IMR-90 (cell line): Measurements from ENCODE around the gene CALHM3. TPM values are rescaled to one million over a fixed set of nuclear protein-coding genes. Genes with fewer than 3 reads are reported as not detected.

Source experiments
- ATAC-seq: fragments of 200-7000 bp; cut with Tn5 transposase; 2 replicates; pipeline ENCODE4 v1.9.1; 2020; ENCODE audit warnings: low read depth, mild to moderate bottlenecking, moderate library complexity
- BruUV-seq: library from RNA; stranded (reverse); fragments of 400-500 nt; replicated peaks from 2 replicates; lab custom pipeline; 2021; lab: Mats Ljungman, UMichigan
- CTCF ChIA-PET: fragments of 300-600 bp; formaldehyde crosslinking; extraction: SDS; loops from one replicate; lab custom pipeline; 2021; ENCODE audit warnings: antibody characterized with exemption; lab: Yijun Ruan, JAX
- POLR2A ChIA-PET: fragments of 300-600 bp; sonication (Branson Sonifier 250); formaldehyde crosslinking; loops from one replicate; lab custom pipeline; 2022; ENCODE audit warnings: antibody characterized with exemption; ENCODE audit not compliant: unreplicated experiment; lab: Charles Lee
- DNase-seq: peaks from one replicate; pipeline ENCODE4 v3.0.0; 2013
- H2AFZ ChIP-seq: replicated peaks from 2 replicates; pipeline ENCODE3; 2013; ENCODE audit warnings: low read length, mild to moderate bottlenecking; ENCODE audit not compliant: poor library complexity
- H2AK5ac ChIP-seq: 2 replicates; pipeline ENCODE4 v1.6.1; 2013; ENCODE audit warnings: low read depth, low read length, inconsistent platforms
- H2AK9ac ChIP-seq: replicated peaks from 2 replicates; pipeline ENCODE3; 2013; ENCODE audit warnings: mild to moderate bottlenecking, low read depth, low read length, moderate library complexity; ENCODE audit not compliant: poor library complexity
- H2BK120ac ChIP-seq: 2 replicates; pipeline ENCODE4 v1.6.1; 2013; ENCODE audit warnings: low read depth, low read length, inconsistent platforms
- H2BK15ac ChIP-seq: 3 replicates; pipeline ENCODE4 v1.6.1; 2013; ENCODE audit warnings: low read depth, low read length, inconsistent platforms
- H2BK20ac ChIP-seq: 2 replicates; pipeline ENCODE4 v1.6.1; 2013; ENCODE audit warnings: low read depth, mild to moderate bottlenecking, inconsistent platforms, low read length, moderate library complexity
- H2BK5ac ChIP-seq: 2 replicates; pipeline ENCODE4 v1.6.1; 2013; ENCODE audit warnings: mild to moderate bottlenecking, low read depth, low read length, inconsistent platforms; ENCODE audit not compliant: poor library complexity, severe bottlenecking
- H3K14ac ChIP-seq: replicated peaks from 2 replicates; pipeline ENCODE4 v1.6.1; 2013; ENCODE audit warnings: low read depth, low read length, inconsistent platforms
- H3K18ac ChIP-seq: 2 replicates; pipeline ENCODE4 v1.6.1; 2013; ENCODE audit warnings: low read depth, low read length, control low read depth
- H3K23ac ChIP-seq: 2 replicates; pipeline ENCODE4 v1.6.1; 2013; ENCODE audit warnings: low read depth, low read length, inconsistent platforms
- H3K27ac ChIP-seq: 2 replicates; pipeline ENCODE4 v1.5.1; 2013; ENCODE audit warnings: mild to moderate bottlenecking, control low read depth, low read length; ENCODE audit not compliant: insufficient read depth
- H3K27me3 ChIP-seq: 2 replicates; pipeline ENCODE4 v1.6.1; 2013; ENCODE audit warnings: low read length; ENCODE audit not compliant: control insufficient read depth, insufficient read depth
- H3K36me3 ChIP-seq: 2 replicates; pipeline ENCODE4 v1.6.1; 2013; ENCODE audit warnings: low read length, mixed read lengths; ENCODE audit not compliant: control insufficient read depth, insufficient read depth
- H3K4ac ChIP-seq: 2 replicates; pipeline ENCODE4 v1.6.1; 2013; ENCODE audit warnings: low read depth, low read length, inconsistent platforms
- H3K4me1 ChIP-seq: 2 replicates; pipeline ENCODE4 v1.6.1; 2013; ENCODE audit warnings: low read length, mixed read lengths; ENCODE audit not compliant: control insufficient read depth, insufficient read depth
- H3K4me2 ChIP-seq: 2 replicates; pipeline ENCODE4 v1.6.1; 2013; ENCODE audit warnings: low read depth, mild to moderate bottlenecking, control low read depth, low read length, moderate library complexity
- H3K4me3 ChIP-seq: 2 replicates; pipeline ENCODE4 v1.5.1; 2013; ENCODE audit warnings: low read depth, mild to moderate bottlenecking, control low read depth, low read length, moderate library complexity; ENCODE audit not compliant: insufficient read depth
- H3K56ac ChIP-seq: 2 replicates; pipeline ENCODE4 v1.6.1; 2013; ENCODE audit warnings: low read length, inconsistent platforms; ENCODE audit not compliant: insufficient read depth; ENCODE audit errors: extremely low read depth
- H3K79me1 ChIP-seq, 2 experiments: 2 replicates each; pipeline ENCODE4 v1.6.1; 2013; ENCODE audit warnings: low read length in 2 of 2, inconsistent platforms in 1 of 2, low read depth in 1 of 2
- H3K9ac ChIP-seq: 2 replicates; pipeline ENCODE4 v1.6.1; 2013; ENCODE audit warnings: low read depth, low read length, control low read depth
- H3K9me1 ChIP-seq: 2 replicates; pipeline ENCODE4 v1.6.1; 2013; ENCODE audit warnings: low read length, inconsistent platforms; ENCODE audit not compliant: insufficient read depth
- H3K9me3 ChIP-seq: 2 replicates; pipeline ENCODE4 v1.6.1; 2013; ENCODE audit warnings: low read length; ENCODE audit not compliant: control insufficient read depth, insufficient read depth
- H4K20me1 ChIP-seq: 2 replicates; pipeline ENCODE4 v1.6.1; 2013; ENCODE audit warnings: low read length, inconsistent platforms; ENCODE audit not compliant: insufficient read depth
- H4K5ac ChIP-seq: 2 replicates; pipeline ENCODE4 v1.6.1; 2013; ENCODE audit warnings: mild to moderate bottlenecking, low read depth, low read length, control low read depth
- H4K8ac ChIP-seq, 2 experiments: 2 replicates each; pipeline ENCODE4 v1.6.1; 2013; ENCODE audit warnings: low read depth in 2 of 2, low read length in 2 of 2, control low read depth in 1 of 2, inconsistent platforms in 1 of 2
- H4K91ac ChIP-seq: 2 replicates; pipeline ENCODE4 v1.6.1; 2013; ENCODE audit warnings: low read depth, low read length, inconsistent platforms; ENCODE audit not compliant: insufficient read depth
- CEBPB ChIP-seq: IDR thresholded peaks from 2 replicates; pipeline ENCODE4 v1.6.1; 2012; ENCODE audit warnings: low read depth, low read length, improper control_type of control experiment
- CHD1 ChIP-seq: IDR thresholded peaks from 2 replicates; pipeline ENCODE4 v1.6.1; 2012; ENCODE audit warnings: low read depth, low read length, improper control_type of control experiment
- FOS ChIP-seq: fragments of 150-350 bp; IDR thresholded peaks from 2 replicates; pipeline ENCODE4 v1.6.1; 2016; ENCODE audit warnings: low read depth, low read length
- MAFK ChIP-seq: IDR thresholded peaks from 2 replicates; pipeline ENCODE4 v1.6.1; 2012; ENCODE audit warnings: low read depth, low read length, improper control_type of control experiment
- MAZ ChIP-seq: IDR thresholded peaks from 2 replicates; pipeline ENCODE4 v1.6.1; 2012; ENCODE audit warnings: low read depth, mild to moderate bottlenecking, low read length, improper control_type of control experiment, moderate library complexity, borderline replicate concordance
- NFE2L2 ChIP-seq: fragments of 150-350 bp; IDR thresholded peaks from 2 replicates; pipeline ENCODE4 v1.6.1; 2016; ENCODE audit warnings: low read depth, mild to moderate bottlenecking, low read length
- POLR2A ChIP-seq: IDR thresholded peaks from 2 replicates; pipeline ENCODE4 v1.6.1; 2012; ENCODE audit warnings: mild to moderate bottlenecking, low read depth, low read length
- RAD21 ChIP-seq: IDR thresholded peaks from 2 replicates; pipeline ENCODE4 v1.6.1; 2012; ENCODE audit warnings: low read length, improper control_type of control experiment
- RCOR1 ChIP-seq: IDR thresholded peaks from 2 replicates; pipeline ENCODE4 v1.6.1; 2012; ENCODE audit warnings: mild to moderate bottlenecking, low read length, improper control_type of control experiment; ENCODE audit not compliant: insufficient replicate concordance
- WGBS, 2 experiments: methylation state at CpG; one replicate each; pipeline versions ENCODE4 v1.1.5 to v1.1.7; 2013; ENCODE audit warnings: missing lambda C conversion rate in 2 of 2; ENCODE audit not compliant: insufficient read length in 1 of 2; ENCODE audit errors: extremely low coverage in 2 of 2; 5-methylcytosine and 5-hydroxymethylcytosine counted together
- dilution Hi-C: fragments of 300-500 bp; cut with HindIII; formaldehyde crosslinking; loops from one replicate; pipeline ENCODE4 v1.14.3; 2018; ENCODE audit warnings: low sequenced_read_pairs; ENCODE audit not compliant: unreplicated experiment
- in situ Hi-C: fragments of 300-500 bp; cut with MboI; formaldehyde crosslinking; loops from 3 replicates; pipeline ENCODE4 v1.14.3; 2019; ENCODE audit warnings: low sequenced_read_pairs, inconsistent platforms, mixed read lengths
- intact Hi-C: fragments of 100-400 bp; cut with micrococcal nuclease; formaldehyde crosslinking; loops from 2 replicates; pipeline ENCODE4 v1.10.0; 2022
- polyA plus RNA-seq, 3 experiments: library from polyadenylated mRNA; depleted of rRNA; stranded (reverse); fragments of >200 nt; gene quantifications; 2 replicates each; pipeline ENCODE4 v1.2.3, GENCODE V29; 2012; ENCODE audit warnings: low replicate concordance in 1 of 3
- total RNA-seq: library from RNA; depleted of rRNA; stranded (reverse); fragments of >200 nt; gene quantifications from 2 replicates; pipeline ENCODE4 v1.2.3, GENCODE V29; 2012

Gene CALHM3
- total and polyA plus RNA-seq, 2 of the 4 experiments (the other 2 are of a cell fraction): not detected

- Histone ChIP-seq H2BK20ac (no peak overlapping the region), H4K8ac (no peak overlapping the region), H2BK5ac (no peak overlapping the region), H2AK5ac (no peak overlapping the region), H3K9me3 (no peaks in the 10 kb centered on the region), H2AK9ac (no peak overlapping the region), H3K56ac (no peak overlapping the region), H3K9me1 (no peaks in the 10 kb centered on the region), H3K4me1 (peaks cover 4% of the 10 kb centered on the region; the same call in 1 of the 2 replicates), H3K4ac (no peak overlapping the region), H2BK15ac (no peak overlapping the region), H3K27ac (no peak overlapping the region), H2BK120ac (no peak overlapping the region), H3K9ac (no peak overlapping the region), H4K91ac (no peak overlapping the region), H3K4me2 (no peak overlapping the region), H3K18ac (no peak overlapping the region), H2AFZ (no peak overlapping the region), H3K23ac (no peak overlapping the region), H3K4me3 (no peak overlapping the region), H3K36me3 (no peaks in the 10 kb centered on the region), H3K14ac (no peak overlapping the region), H3K27me3 (peaks cover 30% of the 10 kb centered on the region), H4K5ac (no peak overlapping the region), H4K20me1 (0 out of 2 replicates have a peak, but pooled peaks cover 3% of the 10 kb centered on the region), H3K79me1 (no peaks in the 10 kb centered on the region)
- ATAC-seq (no peak), DNase-seq (no peak)
- no peak for TF ChIP-seq RAD21
- TF ChIP-seq MAFK: no peak
- no peak for TF ChIP-seq POLR2A
- TF ChIP-seq CEBPB: no peak
- TF ChIP-seq MAZ: no peak
- TF ChIP-seq FOS: no peak
- TF ChIP-seq RCOR1: no peak
- no peak for TF ChIP-seq CHD1
- no peak for TF ChIP-seq NFE2L2
- in situ Hi-C loops (no loop called here), dilution Hi-C loops (no loop called here), intact Hi-C loops (no loop called here)
- 90% methylated on average over 2 of the region's 5 CpGs; no CpG with 5 or more reads in 1 of the 2 experiments for WGBS, 2 experiments
- POLR2A ChIA-PET: no interaction called here
- CTCF ChIA-PET: no interaction called here
- BruUV-seq: no TSS peak
Observed at GRCh38 chr10:103517234-103518085, 38.4 kb upstream of the CALHM3 start.
